NCI-H1048 (cell line): ENCODE results near the gene GABRP.
"Not testable (repeated sequence)": the region's sequence is repeated elsewhere in the genome, so short reads cannot be mapped to it uniquely, and the experiment has no call there.

Source experiments
- DNase-seq: peaks from one replicate; lab custom pipeline; 2025; lab: John Stamatoyannopoulos, UW

GABRP gene

GRCh38 chr5:170783498-170784247 lies at the start of gene GABRP:
Gene GABRP (plus strand): TSS chr5:170783725. CDS start chr5:170788616, 4,891 bp downstream.
- DNase-seq = no peak

GRCh38 chr5:170736966-170737365 lies 46.6 kb upstream of the GABRP start:
- no peak for DNase-seq

- no peak for DNase-seq
These were observed 45.9 kb upstream of the GABRP start for GRCh38 chr5:170737591-170737990.

GRCh38 chr5:170738840-170739239 lies 44.7 kb upstream of the GABRP start:
- no peak for DNase-seq

GRCh38 chr5:170739446-170739845 lies 44.1 kb upstream of the GABRP start:
- no peak for DNase-seq

- DNase-seq = no peak
These were observed 42.8 kb upstream of the GABRP start for GRCh38 chr5:170740551-170741205.

GRCh38 chr5:170741801-170742200 lies 41.7 kb upstream of the GABRP start:
- no peak for DNase-seq

GRCh38 chr5:170743876-170744212 lies 39.7 kb upstream of the GABRP start:
- no peak for DNase-seq

GRCh38 chr5:170745481-170746071 lies 37.9 kb upstream of the GABRP start:
- no peak for DNase-seq

- DNase-seq = no peak
These were observed 37.2 kb upstream of the GABRP start for GRCh38 chr5:170746075-170746960.

- no peak for DNase-seq
These were observed 36.6 kb upstream of the GABRP start for GRCh38 chr5:170746961-170747340.

GRCh38 chr5:170747357-170747756 lies 36.2 kb upstream of the GABRP start:
- no peak for DNase-seq

- DNase-seq = no peak
These were observed 35.7 kb upstream of the GABRP start for GRCh38 chr5:170747851-170748250.

- no peak for DNase-seq
These were observed 34.5 kb upstream of the GABRP start for GRCh38 chr5:170748951-170749471.

- DNase-seq = no peak
These were observed 33.6 kb upstream of the GABRP start for GRCh38 chr5:170749911-170750431.

GRCh38 chr5:170750791-170751190 lies 32.7 kb upstream of the GABRP start:
- no peak for DNase-seq

- DNase-seq = no peak
These were observed 31.9 kb upstream of the GABRP start for GRCh38 chr5:170751631-170752030.

GRCh38 chr5:170752257-170753215 lies 31.0 kb upstream of the GABRP start:
- no peak for DNase-seq

GRCh38 chr5:170753311-170753710 lies 30.2 kb upstream of the GABRP start:
- no peak for DNase-seq

- not testable (repeated sequence) for DNase-seq
These were observed 29.0 kb upstream of the GABRP start for GRCh38 chr5:170754508-170754907.
